Measurements from ENCODE around the gene SMARCAL1.
"Not testable (repeated sequence)": the region's sequence is repeated elsewhere in the genome, so short reads cannot be mapped to it uniquely, and the experiment has no call there.

SMARCAL1 gene

DNA sequence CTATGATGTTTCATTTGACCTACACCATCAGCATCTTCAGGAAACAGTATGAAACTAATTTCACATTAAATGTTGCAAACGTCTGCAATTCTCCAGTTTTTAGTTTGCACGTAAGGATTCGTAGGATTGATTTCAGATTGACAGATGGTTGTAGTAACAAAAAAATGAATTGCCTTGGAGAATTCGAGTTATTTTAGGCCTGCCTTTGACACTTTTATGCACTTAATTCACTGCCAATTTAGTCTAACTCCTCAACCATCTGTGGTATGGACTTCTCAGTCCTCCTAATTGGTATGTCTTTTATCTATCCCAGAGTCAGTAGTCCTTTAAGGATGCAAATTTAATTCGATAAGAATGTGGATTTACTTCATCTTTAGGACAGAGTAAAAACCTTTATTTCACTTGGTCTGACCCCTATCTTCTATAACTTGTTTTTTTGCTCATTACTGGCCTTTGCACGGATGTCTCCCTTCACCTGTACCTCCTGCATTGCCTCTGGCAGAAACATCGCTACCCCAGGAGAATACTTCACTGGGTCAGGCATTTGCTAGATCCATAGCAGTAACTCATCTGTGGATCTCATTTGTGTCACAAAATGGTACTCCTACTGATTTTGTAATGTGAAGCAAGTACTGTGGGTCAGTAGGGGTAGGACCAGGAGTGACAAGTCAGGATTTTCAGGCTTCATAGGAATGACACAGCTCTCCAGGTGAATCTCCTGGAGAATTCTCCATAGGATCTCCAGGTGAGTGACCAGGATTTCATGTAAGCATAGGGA lies 90.3 kb downstream of the SMARCAL1 start:
- no peak for DNase-seq (ENCODE audit: low read depth)

DNA sequence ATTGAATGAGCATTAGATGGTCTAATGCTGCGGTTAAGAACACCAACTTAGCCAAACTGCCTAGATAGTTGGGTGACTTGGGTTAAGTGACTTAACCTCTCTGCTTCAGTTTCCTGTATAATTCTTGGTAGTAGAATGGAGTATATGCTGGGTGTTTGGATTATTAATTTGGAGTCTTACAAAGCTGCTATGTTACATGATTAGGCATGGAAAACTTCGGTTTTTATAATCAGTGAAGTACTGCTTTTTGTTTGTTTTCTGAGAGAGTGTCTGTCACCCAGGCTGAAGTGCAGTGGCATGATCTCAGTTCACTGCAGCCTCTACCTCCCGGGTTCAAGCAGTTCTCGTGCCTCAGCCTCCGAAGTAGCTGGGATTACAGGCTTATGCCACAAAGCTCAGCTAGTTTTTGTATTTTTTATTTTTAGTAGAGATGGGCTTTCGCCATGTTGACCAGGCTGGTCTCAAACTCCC lies 90.9 kb downstream of the SMARCAL1 start:
- no peak for DNase-seq (ENCODE audit: low read depth)

DNA sequence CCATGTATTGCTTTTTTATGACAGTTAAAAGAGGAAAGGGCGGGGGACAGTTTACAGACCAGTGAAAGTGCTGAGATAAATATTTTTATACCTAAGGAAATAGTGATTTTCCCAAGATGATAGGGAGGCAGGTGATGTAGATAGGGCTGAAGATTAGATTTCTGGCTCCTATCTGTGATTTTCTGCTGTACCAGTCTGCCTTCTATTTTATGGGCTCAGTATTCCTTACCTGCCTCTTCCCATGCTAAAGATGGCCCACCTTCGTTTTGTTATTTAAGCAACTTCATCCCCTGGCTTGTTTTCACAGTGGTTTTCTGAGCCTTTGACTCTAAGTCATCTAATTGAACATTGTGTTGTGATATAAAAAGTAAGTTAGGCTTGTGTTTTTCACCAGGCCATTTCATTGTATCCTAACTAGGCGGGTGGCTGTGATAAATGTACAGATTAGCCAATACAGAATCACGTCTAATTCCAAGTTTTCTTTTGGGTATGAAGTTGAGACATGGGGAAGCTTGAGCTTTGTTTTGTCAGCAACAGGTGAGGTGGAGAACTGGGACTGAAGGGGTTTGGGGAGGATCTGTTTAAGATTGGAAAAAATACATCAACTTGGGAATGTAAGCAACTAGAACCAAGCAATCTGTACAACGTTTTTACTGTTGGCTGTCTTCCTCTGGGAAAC lies 91.6 kb downstream of the SMARCAL1 start:
- DNase-seq (ENCODE audit: low read depth), result no peak

DNA sequence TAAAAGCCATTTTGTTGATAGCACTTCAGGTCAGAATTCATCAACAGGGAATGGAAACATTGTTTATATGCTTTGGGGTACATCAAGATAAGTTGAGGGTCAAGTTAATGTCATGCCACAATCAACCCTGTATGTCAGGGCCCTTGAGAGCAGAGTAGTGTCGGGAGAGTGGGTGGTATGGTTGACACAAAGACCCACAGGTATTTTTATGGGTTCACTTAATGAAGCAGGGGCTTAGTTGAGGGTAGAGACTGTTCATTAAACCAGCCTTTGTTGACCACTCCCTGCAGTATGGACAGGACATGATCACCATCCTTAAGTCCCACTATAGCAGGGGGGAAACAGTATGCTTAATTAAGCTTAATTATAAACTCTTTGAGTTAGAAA lies 92.1 kb downstream of the SMARCAL1 start:
- DNase-seq (ENCODE audit: low read depth), result no peak

DNA sequence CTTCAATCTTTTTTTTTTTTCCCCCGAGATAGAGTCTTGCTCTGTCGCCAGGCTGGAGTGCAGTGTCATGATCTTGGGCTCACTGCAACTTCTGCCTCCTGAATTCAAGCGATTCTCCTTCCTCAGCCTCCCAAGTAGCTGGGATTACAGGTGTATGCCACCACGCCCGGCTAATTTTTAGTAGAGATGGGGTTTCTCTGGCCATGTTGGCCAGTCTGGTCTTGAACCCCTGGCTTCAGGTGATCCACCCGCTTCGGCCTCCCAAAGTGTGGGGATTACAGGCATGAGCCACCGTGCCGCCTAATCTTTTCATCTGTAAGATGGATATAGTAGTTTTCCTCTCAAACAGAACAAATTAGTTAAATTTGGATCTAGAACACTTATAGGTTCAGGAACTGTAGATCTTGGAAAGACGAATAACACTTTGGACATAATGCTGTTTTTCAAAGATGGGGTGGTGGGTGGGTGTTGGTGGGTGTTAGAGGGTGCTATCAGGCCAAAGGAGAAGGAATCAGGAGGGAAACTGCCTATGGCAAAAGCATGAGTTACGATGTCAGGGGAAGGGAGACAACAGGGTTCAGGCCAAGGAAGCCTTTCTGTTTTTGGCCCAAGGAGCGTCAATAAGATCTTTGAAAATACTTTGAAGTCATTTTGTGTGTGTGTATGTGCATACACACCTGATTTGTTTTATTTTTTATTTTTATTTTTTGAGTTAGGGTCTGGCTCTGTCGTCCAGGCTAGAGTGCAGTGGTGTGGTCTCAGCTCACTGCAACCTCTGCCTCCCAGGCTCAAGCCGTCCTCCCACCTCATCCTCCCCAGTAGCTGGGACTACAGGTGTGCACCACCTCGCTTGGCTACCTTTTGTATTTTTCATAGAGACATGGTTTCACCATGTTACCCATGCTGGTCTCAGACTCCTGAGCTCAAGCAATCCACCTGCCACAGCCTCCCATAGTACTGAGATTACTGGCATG lies 93.1 kb downstream of the SMARCAL1 start:
- no peak for DNase-seq (ENCODE audit: low read depth)

DNA sequence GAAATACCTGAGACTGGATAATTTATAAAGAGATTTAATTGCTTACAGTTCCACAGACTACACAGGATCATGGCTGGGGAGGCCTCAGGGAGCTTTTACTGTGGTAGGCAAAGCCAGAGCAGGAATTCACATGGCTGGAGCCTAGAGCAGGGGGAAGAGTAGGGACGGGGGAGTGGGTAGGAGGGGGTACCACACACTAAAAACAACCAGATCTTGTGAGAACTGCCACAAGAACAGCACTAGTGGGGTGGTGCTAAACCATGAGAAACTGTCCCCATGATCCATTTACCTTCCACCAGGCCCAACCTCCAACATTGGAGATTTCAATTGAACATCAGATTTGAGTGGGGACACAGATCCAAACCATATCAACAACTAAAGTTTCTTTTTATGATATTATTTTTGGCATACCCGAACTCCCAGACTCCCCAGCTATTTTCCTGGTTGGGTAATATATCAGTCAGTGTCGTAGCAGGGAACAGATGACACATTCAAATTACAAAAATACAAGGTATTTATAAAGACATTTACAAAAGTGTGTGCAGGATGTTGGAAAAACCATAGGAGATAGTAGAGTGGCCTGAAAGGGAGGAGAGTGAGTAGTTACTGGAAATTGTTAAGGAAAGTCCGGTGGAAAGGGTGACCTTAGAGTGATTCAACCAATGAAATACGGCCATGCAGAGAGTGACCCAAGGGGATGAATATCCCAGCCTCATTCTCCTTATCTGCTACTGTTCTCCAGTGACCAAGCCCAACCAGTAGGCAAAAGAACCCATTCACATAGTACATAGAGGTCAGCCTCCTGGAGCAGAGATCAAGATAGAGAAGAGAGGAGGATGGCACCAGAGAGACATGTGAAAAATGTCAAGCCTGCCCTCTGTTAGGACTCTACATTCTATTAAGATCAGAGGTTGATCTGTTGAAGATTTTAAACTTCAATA lies 95.2 kb downstream of the SMARCAL1 start:
- no peak for DNase-seq (ENCODE audit: low read depth)

DNA sequence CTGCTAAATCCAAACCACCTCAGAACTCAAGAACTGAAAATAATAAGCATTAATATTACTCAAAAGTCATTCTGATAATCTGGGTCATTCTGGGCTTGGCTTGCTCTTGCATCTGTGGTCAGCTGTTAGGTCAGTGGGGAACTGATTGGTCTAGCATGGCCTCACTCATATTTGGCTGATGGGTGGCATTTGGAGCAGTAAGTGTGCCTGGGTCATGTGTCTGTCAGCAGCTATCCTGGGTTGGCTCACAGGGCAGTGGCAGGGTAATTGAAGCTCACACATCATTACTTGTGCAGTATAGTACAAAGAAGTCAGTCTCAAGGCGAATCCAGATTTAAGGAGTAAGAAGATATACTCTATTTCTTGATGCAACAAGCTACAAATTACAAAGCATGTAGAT lies 95.9 kb downstream of the SMARCAL1 start:
- DNase-seq (ENCODE audit: low read depth), result no peak

DNA sequence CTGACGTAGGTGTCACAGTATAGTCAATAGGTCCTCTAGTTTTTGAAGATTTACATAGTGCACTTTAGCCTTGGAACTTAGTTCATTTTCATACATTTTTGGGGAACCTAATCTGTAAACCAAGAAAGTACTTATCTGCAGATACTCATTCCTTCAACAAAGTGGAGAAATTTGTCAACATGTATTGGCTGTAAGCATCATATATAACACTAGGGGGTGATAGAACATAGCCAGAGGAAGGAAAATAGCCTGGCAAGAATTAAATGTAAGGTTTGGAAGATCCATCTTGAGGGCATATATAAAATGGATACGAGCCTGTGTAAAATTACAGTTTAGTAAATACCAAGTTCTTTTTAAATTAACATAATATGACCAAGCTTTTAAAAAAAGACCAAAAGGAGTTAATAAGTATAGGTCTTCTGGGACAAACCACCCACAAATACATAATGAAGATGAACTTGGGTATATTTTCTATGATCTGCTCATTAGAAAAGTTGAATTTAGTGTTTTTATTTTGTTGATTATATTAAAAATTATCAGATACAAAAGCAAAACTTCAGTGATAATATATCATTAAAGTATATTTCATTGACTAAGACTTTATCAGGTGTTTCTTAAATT lies 104.6 kb downstream of the SMARCAL1 start:
- DNase-seq (ENCODE audit: low read depth), result peak; percentile 65

DNA sequence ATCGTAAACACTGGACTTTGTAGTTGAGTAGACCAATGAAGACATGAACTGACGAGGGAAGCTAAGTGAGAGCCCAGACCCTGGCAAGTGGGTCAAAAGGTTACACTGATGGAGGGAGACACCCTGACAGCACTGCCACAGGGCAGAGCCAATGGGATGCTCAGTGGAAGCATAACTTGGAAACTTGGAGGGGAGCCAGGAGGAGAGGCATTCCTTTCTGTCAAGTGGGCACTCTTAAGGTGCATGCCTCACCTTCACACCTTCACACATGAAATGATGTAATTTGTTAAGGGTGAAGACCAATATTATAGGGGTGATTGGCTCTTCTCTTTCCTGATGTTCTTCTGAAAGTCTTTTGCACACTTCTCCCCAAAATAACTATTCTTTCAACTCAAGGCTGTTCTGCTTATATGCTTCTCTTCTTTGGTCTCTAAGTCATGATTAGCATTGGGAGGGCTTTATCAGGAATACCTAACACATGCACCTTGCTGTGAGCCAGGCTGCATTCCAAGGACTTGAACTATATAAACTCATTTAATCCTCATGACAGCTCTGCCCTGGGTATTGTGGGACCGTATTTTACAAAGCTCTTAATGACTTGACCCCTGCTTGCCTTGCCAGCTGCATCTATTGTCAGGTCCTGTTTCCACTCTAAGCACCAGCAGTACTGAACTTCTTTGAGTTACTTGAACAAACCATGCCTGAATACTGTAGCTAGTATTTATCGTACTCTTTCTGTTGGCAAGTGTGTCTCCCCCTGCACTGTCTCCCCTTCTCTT lies 105.4 kb downstream of the SMARCAL1 start:
- no peak for DNase-seq (ENCODE audit: low read depth)

DNA sequence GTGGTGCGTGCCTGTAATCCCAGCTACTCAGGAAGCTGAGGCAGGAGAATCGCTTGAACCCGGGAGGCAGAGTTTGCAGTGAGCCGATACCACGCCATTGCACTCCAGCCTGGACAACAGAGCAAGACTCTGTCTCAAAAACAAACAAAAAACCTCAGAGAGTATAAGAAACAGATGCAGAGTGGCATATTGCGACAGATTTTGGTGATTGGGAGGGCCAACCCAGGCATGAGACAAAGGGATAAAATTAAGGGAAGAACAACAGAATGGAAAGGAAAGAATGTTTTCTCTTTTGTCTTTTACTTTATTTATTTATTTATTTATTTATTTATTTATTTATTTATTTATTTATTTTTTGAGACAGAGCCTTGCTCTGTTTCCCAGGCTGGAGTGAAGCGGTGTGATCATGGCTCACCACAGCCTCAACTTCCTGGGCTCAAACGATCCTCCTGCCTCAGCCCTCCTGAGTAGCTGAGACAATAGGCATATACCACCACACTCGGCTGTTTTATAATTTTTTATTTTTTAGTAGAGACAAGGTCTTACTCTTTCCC lies 106.4 kb downstream of the SMARCAL1 start:
- DNase-seq (ENCODE audit: low read depth), result not testable (repeated sequence)

DNA sequence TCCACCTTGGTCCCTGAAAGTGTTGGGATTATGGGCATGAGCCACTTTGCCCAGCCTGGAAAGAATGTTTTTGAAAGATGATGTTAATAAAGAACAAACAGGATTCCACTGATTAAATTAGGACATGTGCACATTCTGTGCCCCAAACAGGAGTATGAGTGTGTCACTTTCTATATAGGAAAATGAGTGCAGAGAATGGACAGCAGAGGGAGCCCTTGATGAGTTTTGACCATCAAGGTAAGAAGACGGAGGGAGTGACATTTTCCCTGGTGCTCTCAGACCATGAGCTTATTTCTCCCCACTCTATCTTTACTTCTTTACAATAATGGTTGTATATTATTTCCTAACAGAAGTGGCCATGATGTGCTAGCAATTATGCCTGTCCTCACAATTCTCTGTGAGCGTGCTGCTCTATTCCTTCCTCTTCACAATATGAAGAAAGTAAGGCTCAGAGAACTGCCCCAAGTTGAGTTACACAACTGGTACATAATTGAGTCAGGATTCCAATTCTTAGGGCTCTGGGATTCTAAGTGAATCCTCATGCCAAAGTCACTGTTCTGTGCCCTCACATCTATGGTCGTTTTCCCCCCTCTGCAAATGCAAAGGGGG lies 107.0 kb downstream of the SMARCAL1 start:
- peak; percentile 87 for DNase-seq (ENCODE audit: low read depth)

DNA sequence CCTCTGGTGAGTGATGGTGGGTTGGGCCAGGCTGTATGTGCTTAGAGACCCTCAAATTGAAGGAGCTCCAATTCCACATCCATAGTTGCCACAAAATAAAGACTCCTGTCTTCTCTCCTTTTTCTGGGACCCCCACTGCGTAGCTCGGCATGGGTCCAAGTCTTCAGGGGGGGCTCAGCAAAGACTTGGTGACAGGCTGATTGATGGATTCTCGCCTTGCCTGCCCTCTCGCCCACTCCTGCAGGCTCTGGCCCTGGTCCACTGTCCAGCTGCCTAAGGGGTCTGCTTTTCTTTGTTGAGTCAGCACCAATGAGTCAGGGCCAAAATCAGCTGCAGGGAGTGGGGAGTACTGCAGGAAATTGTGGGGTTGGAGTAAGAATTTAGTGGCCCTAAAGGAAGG lies 107.8 kb downstream of the SMARCAL1 start:
- peak; percentile 61 for DNase-seq (ENCODE audit: low read depth)

DNA sequence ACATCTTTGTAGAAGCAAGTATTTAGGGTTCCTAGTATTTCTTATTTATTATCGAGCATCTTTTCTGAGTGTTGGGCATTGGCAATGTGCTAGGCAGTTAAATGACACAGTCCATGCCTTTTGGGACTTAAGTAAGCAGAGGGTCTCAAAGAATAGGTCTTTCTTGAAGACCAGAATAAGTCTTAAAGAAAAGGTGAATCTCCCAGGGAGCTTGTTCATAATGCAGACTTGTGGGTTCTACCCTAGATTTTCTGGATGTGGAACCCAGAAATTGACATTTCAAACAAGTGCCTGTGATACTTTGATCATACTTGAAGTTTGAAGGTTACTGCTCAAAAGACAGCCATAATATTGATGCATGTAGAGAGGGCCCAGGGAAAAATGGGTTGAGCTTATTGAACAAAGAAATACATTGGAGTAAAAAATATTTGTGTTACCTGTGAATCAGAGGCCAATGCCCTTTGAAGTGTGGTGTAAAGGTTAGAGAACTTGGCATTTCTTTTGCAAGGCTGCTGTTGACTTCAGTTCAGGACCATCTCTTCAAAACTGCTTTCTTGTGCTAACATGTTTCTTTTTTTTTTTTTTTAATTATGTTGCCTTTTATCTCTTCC lies 110.7 kb downstream of the SMARCAL1 start:
- DNase-seq (ENCODE audit: low read depth), result no peak

DNA sequence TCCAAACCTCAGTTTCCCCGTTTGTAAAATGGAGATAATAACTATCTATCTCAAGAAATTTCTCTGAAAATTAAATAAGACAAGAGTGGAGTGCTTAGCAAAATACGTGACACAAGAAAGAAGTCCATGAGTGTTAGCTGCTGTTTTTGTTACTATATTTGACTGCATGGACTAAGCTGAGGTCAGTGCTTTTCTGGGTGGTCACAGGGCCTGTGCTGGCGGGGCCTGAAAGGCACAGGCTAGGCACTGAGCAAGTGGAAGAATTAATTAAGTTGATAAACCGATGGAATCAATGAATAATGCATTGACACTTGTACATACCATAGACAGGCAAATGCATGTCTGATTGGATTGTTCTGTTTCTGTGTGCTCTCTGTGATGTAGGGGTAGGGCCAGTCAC lies 113.7 kb downstream of the SMARCAL1 start:
- no peak for DNase-seq (ENCODE audit: low read depth)

DNA sequence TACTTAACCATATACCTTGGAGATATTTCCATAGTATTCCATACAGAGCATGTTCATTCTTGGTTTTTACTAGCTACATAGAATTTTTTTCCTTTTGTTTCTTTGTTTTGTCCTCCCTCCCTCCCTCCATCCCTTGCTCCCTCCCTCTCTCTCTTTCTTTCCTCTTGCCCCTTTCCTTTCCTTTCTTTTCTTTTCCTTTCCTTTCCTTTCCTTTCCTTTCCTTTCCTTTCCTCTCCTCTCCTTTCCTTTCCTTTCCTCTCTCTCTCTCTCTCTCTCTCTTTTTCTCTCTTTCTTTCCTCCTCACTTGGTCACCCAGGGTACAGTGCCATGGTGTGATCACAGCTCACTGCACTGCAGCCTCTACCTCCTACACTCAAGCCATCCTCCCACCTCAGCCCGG lies 114.7 kb downstream of the SMARCAL1 start:
- no peak for DNase-seq (ENCODE audit: low read depth)

DNA sequence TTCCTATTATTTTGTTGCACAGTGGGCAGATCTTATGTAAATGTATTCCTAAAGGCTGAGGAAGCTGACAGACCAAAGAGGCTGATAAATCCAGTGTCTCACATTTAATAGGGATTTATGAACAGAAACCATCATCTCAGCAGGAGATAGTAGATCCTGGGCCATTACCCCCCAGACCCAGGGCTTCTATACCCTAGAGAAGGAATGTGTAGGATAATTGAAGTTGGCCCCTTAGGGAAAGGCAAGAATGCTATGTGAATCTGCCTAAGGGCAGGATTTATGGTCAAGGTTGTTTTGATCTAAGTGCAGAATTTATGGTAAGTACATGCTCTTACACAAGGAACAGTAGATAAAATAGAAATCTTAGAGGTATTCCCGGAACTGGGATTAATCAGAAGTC lies 115.3 kb downstream of the SMARCAL1 start:
- no peak for DNase-seq (ENCODE audit: low read depth)

DNA sequence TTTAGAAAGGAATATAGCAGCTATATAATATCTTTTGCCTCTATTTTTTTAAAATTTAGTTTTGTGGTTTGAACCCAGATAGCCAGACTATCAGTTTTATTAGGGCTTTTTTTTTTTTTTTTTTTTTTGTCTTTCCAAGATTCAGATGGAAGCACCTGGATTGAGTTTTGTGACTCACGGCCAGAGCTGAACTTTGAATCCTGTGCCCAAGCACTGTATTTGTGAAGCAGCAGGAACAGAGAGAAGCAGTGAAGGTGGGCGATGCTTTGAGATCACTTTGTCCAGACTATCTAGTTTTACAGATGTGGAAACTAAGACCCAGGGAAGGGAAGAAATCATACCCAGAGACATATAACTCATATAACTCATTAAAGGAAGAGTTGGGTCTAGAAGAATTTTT lies 120.3 kb downstream of the SMARCAL1 start:
- DNase-seq (ENCODE audit: low read depth), result no peak
